HG02973 (cell line): Measurements from ENCODE around the gene SSBP3.

Experiments used
- ATAC-seq: cut with Tn5 transposase; IDR thresholded peaks from one replicate; pipeline ENCODE4 v1.9.1; 2021; ENCODE audit warnings: moderate library complexity; ENCODE audit not compliant: unreplicated experiment

Gene SSBP3

DNA sequence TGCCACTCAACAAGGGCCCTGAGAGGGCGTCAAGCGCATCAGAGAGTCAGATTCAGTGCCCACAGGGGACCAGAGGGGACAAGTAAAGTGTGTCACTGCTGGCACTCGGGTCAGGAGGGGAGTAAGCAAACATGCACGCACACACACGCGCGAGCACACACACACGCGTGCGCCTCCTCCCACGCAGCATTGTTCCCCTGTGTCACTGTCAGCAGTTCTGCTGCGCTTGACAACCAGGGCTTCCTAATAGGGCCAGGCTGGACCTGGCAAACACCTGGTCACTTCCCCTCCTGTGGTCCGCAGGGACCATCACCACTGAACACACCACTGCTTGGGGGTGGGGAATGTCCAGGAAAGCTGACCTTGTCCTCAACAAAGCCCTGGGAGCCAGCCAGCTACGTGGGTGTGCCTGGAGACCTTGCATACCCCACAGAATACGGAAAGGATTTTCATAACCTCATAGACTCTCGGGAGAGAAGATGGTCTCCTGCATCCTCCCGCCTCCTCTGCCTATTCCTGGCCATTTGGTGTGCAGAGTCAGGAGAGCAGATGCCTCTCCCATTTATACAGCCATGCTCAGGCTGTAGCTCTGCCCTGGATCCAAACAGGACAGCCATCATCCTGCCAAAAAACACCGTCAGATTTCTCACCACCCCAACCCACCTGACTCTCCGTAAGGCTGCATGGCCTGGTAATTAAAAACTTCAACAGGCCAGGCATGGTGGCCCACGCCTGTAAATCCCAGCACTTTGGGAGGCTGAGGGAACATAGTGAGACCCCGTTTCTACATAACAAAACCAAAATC is 73.2 kb downstream of the SSBP3 start:
- ATAC-seq = no peak

- ATAC-seq = no peak
Observed at GRCh38 chr1:54331843-54332463, 74.2 kb downstream of the SSBP3 start.

DNA sequence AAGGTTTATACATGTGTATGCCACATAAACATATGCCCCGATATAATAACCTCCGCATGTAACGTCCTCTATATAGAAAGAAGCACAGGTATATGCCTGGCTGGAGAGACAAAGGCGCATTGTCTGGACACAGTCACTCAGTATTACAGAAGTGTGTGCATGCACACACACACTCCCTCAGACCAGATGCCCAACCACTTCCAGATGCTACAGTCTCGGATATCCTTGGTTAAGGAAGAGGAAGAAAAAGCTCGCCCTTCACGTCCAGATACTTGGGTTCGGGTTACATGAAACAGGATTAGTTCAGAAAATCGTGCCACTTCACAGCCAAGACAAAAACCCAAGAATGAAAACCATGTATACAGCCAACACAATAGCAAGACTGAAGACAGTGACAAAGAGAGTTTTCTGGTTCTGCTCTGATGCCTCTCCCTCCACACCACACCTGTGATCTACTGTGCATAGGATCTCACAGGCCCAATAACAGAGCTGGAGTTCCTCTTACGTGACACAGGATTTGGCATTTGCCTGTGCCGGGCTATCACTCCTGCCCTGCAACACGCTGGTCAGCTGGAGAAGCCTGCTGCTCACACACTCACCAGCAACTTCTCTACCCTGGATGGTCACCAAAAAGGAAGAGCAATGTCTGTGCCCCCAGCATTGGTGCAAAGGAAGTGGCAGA is 75.0 kb downstream of the SSBP3 start:
- no peak for ATAC-seq

- no peak for ATAC-seq
Observed at GRCh38 chr1:54329312-54330003, 76.7 kb downstream of the SSBP3 start.

GRCh38 chr1:54328066-54328636 is 78.0 kb downstream of the SSBP3 start:
- ATAC-seq = no peak

DNA sequence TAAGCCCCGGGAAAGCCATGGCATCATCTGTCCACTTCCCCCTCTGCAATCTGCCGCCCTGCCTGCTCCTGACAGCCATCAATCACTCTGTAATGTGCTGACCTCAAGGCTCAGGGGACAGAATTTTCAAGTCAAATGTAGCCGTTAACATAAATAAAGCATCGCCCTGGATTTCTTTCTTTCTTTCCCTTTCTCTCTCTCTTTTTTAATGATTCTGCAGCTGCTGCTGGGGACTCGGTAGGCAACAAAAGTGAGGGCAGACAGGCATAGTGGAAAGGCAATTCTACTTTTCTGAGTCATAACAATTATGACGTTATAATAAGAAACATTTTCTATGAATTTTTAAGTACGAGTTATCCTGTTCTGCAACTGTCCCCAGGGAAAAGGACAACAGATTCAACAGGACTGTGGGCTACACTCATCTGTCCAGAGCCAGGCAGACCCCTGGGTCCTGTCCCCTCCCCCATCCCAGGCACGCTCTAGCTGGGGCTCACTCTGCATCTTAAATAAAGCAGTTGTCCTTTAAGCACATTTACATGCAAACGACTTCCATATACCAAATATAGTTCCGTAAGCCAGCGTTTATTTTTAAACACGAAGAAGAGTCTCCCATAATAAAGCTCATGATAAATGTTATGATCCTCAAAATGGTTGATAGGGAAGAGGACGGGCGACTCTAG is 78.7 kb downstream of the SSBP3 start:
- no peak for ATAC-seq

GRCh38 chr1:54326543-54327385 is 79.4 kb downstream of the SSBP3 start:
- no peak for ATAC-seq

GRCh38 chr1:54325703-54326461 is 80.3 kb downstream of the SSBP3 start:
- ATAC-seq = no peak

- ATAC-seq = no peak
Observed at GRCh38 chr1:54325284-54325683, 80.9 kb downstream of the SSBP3 start.

DNA sequence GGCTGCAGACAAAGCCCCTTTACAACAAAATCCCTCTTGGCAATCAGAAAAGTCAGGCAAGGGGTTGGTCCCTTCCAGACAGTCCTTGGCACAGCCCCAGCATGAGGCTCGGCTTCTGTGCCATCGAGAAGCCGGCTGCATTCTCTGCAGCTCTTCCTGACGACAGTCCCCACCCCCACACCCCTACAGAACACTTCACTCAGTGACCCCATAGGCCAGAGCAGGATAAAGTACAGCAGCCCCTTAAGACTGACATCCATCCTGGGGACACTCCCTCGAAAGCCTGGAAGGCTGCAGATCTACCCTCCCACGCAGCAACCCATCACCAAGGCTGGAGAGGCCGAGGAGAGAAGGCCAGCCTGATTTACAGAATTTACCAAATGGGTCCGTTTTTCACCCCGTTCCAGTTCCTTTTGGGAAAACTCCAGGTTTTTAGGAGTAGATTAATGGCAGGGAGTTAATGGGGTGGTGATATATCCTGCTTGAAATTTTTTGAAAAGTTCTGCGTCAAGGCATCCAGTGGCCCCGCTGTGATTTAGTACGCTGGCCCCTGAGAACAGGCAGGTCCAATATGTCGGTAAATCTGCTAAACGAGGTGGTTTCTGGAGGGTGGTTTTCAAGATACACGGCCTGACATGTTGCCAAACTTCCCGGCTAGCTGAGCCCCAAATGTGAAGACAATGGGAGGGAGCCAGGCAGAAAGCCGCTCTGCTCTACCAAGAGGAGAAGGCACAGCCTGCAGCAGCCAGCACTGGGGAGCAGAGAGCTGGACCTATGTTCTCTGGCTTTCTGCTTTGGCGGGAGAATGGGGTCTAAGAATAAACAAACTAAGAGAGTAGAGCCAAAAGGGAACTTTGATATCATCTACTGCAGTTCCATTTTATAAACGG is 81.7 kb downstream of the SSBP3 start:
- ATAC-seq = no peak

DNA sequence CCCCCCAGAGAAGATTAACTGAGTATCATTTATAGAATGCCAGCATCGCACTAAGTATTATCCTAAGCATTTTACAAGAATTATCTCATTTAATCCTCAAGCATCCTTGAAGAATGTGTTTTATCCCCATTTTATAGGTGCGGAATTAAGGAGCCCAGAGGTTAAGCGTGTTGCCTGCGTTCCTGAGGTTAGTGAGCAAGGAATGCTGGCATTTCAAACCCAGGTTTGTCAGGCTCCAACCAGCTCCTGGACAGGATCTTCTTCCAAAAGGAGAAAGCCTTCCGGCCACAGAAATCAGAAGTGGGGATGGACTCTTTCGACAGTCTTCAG is 82.3 kb downstream of the SSBP3 start:
- ATAC-seq = no peak

GRCh38 chr1:54323324-54323739 is 82.9 kb downstream of the SSBP3 start:
- ATAC-seq = no peak

DNA sequence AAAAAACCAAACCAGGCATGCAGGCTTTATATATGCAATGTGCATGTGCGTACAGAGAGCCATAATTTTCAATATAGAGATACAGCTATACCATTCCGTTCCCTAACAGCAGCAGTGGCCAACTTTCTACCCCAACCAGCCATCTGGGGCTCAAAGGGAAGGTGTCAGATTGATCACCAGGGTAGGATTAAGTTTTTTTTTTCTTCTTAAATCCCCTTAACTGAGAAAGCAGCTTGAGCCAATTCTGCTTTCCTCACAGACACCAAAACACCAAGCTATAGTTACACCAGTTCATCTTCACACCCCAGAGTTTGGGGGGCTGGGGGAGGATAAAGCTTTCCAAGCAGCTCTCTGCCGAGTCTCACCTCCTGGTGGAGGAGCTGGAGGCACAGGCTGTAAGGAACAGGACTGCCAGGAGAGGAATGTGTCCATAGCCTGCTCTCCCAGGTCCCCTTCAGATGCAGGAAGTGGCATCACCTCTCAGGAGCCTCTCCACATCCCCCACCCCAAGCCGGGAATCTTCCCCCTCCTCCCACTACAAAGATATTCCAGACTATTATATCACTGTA is 87.9 kb downstream of the SSBP3 start:
- ATAC-seq = no peak

GRCh38 chr1:54317084-54317483 is 89.1 kb downstream of the SSBP3 start:
- ATAC-seq = no peak

GRCh38 chr1:54315099-54315498 is 91.1 kb downstream of the SSBP3 start:
- no peak for ATAC-seq

- no peak for ATAC-seq
Observed at GRCh38 chr1:54314696-54315095, 91.5 kb downstream of the SSBP3 start.

GRCh38 chr1:54312796-54313316 is 93.3 kb downstream of the SSBP3 start:
- ATAC-seq = no peak
